Kidney (tissue), 14 donors: ENCODE results near the gene MKRN3. TPM values are rescaled to one million over a fixed set of nuclear protein-coding genes. Genes with fewer than 3 reads are reported as not detected.
A peak's percentile ranks its signal among the peaks of the same experiment; 100 is the strongest.

Experiments
- DNase-seq, 5 donors: peaks; one replicate each; pipeline ENCODE4 v3.0.0-alpha.2; 2013 to 2020
- FAIRE-seq: peaks from 2 replicates; lab custom pipeline; 2012; peaks lifted over from hg19 to GRCh38; lab: Jason Lieb, UNC
- H3K27ac ChIP-seq, 2 donors: one replicate each; pipeline ENCODE4 v1.7.0; 2013; ENCODE audit warnings: low read depth in 2 of 2, low read length in 2 of 2, inconsistent platforms in 1 of 2
- H3K27me3 ChIP-seq: one replicate; pipeline ENCODE4 v1.7.1; 2013; ENCODE audit warnings: low read length, inconsistent platforms; ENCODE audit not compliant: control insufficient read depth, insufficient read depth
- H3K36me3 ChIP-seq, 3 donors: one replicate each; pipeline versions ENCODE4 v1.7.0 to v1.7.1; 2013; ENCODE audit warnings: low read length in 3 of 3, control low read depth in 1 of 3, inconsistent platforms in 1 of 3; ENCODE audit not compliant: insufficient read depth in 3 of 3, control insufficient read depth in 2 of 3
- H3K4me1 ChIP-seq, 3 donors: one replicate each; pipeline versions ENCODE4 v1.7.0 to v1.7.1; 2013; ENCODE audit warnings: low read length in 3 of 3, inconsistent platforms in 1 of 3, low read depth in 1 of 3; ENCODE audit not compliant: control insufficient read depth in 2 of 3, insufficient read depth in 2 of 3
- H3K4me3 ChIP-seq, 3 donors: one replicate each; pipeline versions ENCODE4 v1.7.0 to v1.8.1; 2013; ENCODE audit warnings: low read length in 3 of 3, control low read depth in 1 of 3, inconsistent platforms in 1 of 3
- H3K9ac ChIP-seq, 3 donors: one replicate each; pipeline versions ENCODE4 v1.7.0 to v1.7.1; 2013; ENCODE audit warnings: low read length in 3 of 3, control low read depth in 1 of 3, inconsistent platforms in 1 of 3
- H3K9me3 ChIP-seq, 3 donors: one replicate each; pipeline versions ENCODE4 v1.7.0 to v1.7.1; 2013; ENCODE audit warnings: low read length in 3 of 3, control low read depth in 1 of 3, inconsistent platforms in 1 of 3; ENCODE audit not compliant: control insufficient read depth in 2 of 3, insufficient read depth in 1 of 3
- intact Hi-C: fragments of 100-400 bp; cut with DNase I; formaldehyde crosslinking; loops from one replicate; pipeline ENCODE4 v1.11.1; 2022
- polyA plus RNA-seq: library from polyadenylated mRNA; stranded (reverse); fragments of 350-450 nt; fragmentation: Illumina TruSeq; extraction: RNeasy Lipid Tissue Mini Kit (QIAGEN cat#74804); gene quantifications from one replicate; pipeline ENCODE4 v1.2.3, GENCODE V29; 2014; ENCODE audit warnings: low read depth, low replicate concordance; ENCODE audit not compliant: insufficient read depth
- total RNA-seq: library from RNA; stranded (reverse); fragmentation: NEBNext Ultra II Directional; extraction: Animal tissue kit (Norgen Biotek cat#: 25700); gene quantifications from one replicate; pipeline ENCODE4 v1.2.1, GENCODE V29; 2021
- TF ChIP-seq, protein P1 (sequence below): IDR thresholded peaks from 3 replicates; pipeline ENCODE4 v1.5.1; 2012; ENCODE audit warnings: mild to moderate bottlenecking, moderate library complexity, borderline replicate concordance; ENCODE audit not compliant: insufficient read depth; ENCODE audit errors: extremely low read depth
- donor health status: control.
- donor health status: control.
- donor health status: control.
- donor health status: control.
- donor health status: control.
- donor health status: DM: yes; HTN: yes; CAD: no.
- donor health status: Normal renal cell carcinoma (clear cell type).

MKRN3 gene
- total and polyA plus RNA-seq, 2 donors from 2014 or later, result not detected

DNA sequence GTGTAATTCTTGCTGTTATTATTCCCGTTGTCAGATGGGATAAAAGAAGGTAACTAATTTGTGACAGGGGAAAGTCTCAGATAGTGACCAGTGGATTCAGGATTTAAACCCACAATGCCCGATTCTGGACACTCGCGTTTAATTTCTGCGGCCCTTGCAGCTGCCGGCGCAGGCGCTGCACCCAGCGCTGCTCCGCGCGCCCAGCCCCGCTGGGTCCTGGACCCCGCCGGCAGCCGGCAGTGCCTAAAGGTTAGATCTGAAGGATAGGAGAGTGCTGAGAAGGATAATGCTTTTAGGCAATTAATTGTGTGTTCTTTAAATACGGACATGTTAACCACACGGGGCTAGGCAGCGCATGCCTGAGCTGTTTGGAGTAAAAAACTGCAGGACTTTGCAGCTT lies 3.6 kb upstream of the MKRN3 start:
- intact Hi-C loops, result no loop called here
- TF ChIP-seq, protein P1, sequence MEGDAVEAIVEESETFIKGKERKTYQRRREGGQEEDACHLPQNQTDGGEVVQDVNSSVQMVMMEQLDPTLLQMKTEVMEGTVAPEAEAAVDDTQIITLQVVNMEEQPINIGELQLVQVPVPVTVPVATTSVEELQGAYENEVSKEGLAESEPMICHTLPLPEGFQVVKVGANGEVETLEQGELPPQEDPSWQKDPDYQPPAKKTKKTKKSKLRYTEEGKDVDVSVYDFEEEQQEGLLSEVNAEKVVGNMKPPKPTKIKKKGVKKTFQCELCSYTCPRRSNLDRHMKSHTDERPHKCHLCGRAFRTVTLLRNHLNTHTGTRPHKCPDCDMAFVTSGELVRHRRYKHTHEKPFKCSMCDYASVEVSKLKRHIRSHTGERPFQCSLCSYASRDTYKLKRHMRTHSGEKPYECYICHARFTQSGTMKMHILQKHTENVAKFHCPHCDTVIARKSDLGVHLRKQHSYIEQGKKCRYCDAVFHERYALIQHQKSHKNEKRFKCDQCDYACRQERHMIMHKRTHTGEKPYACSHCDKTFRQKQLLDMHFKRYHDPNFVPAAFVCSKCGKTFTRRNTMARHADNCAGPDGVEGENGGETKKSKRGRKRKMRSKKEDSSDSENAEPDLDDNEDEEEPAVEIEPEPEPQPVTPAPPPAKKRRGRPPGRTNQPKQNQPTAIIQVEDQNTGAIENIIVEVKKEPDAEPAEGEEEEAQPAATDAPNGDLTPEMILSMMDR, result no peak
- FAIRE-seq, result no peak
- H3K27me3 ChIP-seq, result no peaks in the 10 kb centered on the region
- H3K4me1 ChIP-seq, result no peaks in the 10 kb centered on the region
- H3K9ac ChIP-seq, result no peak overlapping the region
- no peaks in the 10 kb centered on the region for H3K9me3 ChIP-seq
- no peak for DNase-seq
- H3K27ac ChIP-seq, result no peak overlapping the region
- no peak overlapping the region for H3K4me3 ChIP-seq
- no peaks in the 10 kb centered on the region for H3K36me3 ChIP-seq

DNA sequence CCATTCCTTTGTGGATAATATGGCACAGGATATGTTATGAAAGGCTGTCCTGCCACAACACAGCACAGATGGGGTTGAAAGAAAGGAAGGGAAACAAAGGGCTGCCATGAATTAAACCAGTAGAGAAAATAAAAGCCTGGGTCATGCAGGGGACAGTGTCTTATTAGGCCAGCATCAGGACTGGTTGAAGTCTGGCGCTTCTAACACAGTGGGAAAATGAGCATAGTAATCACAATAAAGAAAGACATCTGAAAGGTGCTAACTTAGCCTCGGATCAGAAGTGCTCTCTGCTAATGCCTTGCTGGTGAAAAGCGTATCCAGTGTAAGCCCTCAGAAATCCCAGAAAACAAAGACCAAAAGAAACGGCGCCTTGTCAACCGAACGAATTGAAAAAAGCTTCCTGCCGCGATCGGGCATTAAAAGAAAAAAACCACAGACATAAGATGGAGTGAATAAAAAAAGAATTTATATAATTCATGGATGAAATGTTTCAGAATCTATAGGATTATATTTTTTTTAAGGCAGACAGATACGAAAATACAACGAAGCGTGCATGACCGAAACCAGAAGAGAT lies 566 bp upstream of the MKRN3 start:
- H3K4me3 ChIP-seq, result no peak overlapping the region
- no peaks in the 10 kb centered on the region for H3K27me3 ChIP-seq
- H3K27ac ChIP-seq, result no peak overlapping the region
- no peaks in the 10 kb centered on the region for H3K36me3 ChIP-seq
- no peaks in the 10 kb centered on the region for H3K4me1 ChIP-seq
- H3K9me3 ChIP-seq, result no peaks in the 10 kb centered on the region
- no peak overlapping the region for H3K9ac ChIP-seq
- DNase-seq (no peak), FAIRE-seq (no peak)
- TF ChIP-seq, protein P1, result no peak
- intact Hi-C loops, result no loop called here

DNA sequence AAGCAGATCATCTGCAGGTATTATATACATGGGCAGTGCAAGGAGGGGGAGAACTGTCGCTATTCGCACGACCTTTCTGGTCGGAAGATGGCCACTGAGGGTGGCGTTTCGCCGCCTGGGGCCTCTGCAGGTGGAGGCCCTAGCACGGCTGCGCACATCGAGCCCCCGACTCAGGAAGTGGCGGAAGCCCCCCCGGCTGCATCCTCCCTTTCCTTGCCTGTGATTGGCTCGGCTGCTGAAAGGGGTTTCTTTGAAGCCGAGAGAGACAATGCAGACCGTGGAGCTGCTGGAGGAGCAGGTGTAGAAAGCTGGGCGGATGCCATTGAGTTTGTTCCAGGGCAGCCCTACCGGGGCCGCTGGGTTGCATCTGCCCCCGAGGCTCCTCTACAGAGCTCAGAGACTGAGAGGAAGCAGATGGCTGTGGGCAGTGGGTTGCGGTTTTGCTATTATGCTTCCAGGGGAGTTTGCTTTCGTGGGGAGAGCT lies 639 bp downstream of the MKRN3 start:
- H3K27ac ChIP-seq, result no peak overlapping the region
- no peak for FAIRE-seq
- H3K9ac ChIP-seq, result no peak overlapping the region

More for the DNA sequence above, 639 bp downstream of the MKRN3 start:
- H3K36me3 ChIP-seq, result no peaks in the 10 kb centered on the region
- TF ChIP-seq, protein P1, result no peak
- no peaks in the 10 kb centered on the region for H3K9me3 ChIP-seq
- no peaks in the 10 kb centered on the region for H3K27me3 ChIP-seq
- intact Hi-C loops, result no loop called here
- H3K4me1 ChIP-seq, result no peaks in the 10 kb centered on the region
- no peak overlapping the region for H3K4me3 ChIP-seq
- peak in 3 of 5 donors; percentile 5 to 21 (median 13) for DNase-seq
